GM12891 (cell line): Measurements from ENCODE around the gene FES.
"Not testable (repeated sequence)": the region's sequence is repeated elsewhere in the genome, so short reads cannot be mapped to it uniquely, and the experiment has no call there.

Source experiments
- DNase-seq: peaks from one replicate; pipeline ENCODE4 v3.0.0; 2011; ENCODE audit warnings: low spot score; ENCODE audit not compliant: insufficient read length
- FAIRE-seq: peaks from 2 replicates; lab custom pipeline; 2011; peaks lifted over from hg19 to GRCh38; lab: Jason Lieb, UNC
- PAX5 ChIP-seq: IDR thresholded peaks from 2 replicates; pipeline ENCODE4 v1.6.1; 2011; ENCODE audit warnings: low read length, moderate library complexity, mild to moderate bottlenecking; ENCODE audit not compliant: insufficient read depth, severe bottlenecking
- POLR2A ChIP-seq: IDR thresholded peaks from 2 replicates; pipeline ENCODE4 v1.6.1; 2011; ENCODE audit warnings: low read depth, low read length, control low read depth
- POLR2AphosphoS5 ChIP-seq: IDR thresholded peaks from 2 replicates; pipeline ENCODE4 v1.6.1; 2011; ENCODE audit warnings: low read depth, low read length, control low read depth
- POU2F2 ChIP-seq: IDR thresholded peaks from 2 replicates; pipeline ENCODE4 v1.6.1; 2011; ENCODE audit warnings: low read depth, mild to moderate bottlenecking, control low read depth, low read length, moderate library complexity
- SPI1 ChIP-seq: IDR thresholded peaks from 2 replicates; pipeline ENCODE4 v1.6.1; 2011; ENCODE audit warnings: low read depth, low read length, control low read depth
- TAF1 ChIP-seq: IDR thresholded peaks from 2 replicates; pipeline ENCODE4 v1.6.1; 2011; ENCODE audit warnings: low read depth, low read length, control low read depth

The FES gene

DNA sequence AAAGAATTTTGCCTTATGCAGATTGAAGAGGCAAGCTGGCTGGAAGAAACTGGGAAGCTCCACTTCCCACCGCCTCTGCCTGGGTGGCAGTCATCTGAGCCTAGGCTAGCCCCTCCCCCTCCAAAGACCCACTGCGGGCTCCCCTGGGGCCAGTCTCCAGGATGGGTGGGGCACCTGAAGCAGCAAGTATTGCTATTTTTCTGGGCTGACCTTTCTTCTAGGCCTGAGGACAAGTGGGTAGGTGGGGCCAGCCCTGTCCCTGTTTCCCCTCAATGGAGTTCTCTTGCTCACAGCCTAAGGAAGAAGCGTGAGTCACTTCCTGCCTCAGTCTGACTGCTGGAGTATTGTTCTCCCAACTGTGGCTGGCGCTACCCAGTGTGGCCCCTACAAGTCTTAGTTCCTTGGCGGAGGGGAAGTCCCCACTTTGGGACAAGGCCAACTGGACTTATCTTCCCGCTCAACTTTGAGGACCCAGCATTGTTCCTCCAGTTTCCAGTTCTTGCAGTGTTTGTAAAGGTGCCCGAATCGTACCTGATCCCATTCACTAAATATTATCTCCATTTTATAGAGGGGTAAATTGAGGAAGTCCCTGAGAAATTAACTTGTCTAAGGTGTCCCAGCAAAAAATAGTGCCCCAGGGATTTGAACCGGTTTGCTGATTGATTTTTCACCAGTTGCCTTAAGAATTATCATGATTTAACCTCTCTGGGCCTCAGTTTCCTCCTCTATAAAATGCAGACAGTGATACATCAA is 14.5 kb upstream of the FES start:
- DNase-seq (no peak), FAIRE-seq (peak; percentile 54)
- TF ChIP-seq SPI1 (peak; percentile 13; the same call in 1 of the 2 replicates), POLR2A (no peak), TAF1 (no peak)

DNA sequence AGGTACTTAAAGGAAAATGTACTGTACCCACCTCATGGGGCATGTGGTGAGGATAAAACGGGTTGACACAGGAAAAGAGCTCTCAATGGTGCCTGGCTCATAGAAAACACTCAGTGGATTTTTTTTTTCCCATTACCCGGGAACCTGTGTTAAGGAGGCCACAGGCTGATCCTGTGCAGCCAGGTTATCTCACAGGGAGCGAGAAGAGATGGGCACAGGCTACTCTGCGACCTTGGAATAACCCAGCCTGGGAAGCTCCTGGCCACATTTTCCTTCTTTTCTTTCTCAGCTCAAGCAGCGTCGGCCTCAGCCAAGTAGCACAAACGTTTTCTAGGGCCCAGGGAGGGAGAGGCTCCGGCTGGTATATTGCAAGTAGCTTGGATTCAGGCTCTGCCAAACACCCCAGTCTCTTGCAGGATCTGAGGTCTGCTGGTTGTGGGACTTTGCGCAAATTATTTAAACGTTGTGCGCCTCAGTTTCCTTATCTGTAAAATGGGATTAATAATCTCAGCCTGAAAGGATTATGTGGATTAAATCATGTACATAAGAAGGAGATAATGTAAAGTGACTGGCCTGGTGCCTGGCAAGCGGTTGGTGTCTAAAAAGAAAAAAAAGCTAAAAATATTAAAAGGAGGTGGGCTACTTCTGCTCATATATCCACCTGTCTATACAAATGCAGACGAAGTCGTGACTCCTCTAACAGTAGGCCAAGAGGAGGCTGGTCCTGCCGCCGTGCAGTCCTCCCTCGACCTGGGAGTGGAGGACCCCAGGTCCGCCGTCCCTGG is 13.8 kb upstream of the FES start:
- no peak for TF ChIP-seq SPI1
- no peak for TF ChIP-seq PAX5
- TF ChIP-seq POU2F2 = no peak
- TF ChIP-seq TAF1 = no peak
- TF ChIP-seq POLR2AphosphoS5 = no peak
- TF ChIP-seq POLR2A = no peak
- DNase-seq (no peak), FAIRE-seq (no peak)

GRCh38 chr15:90871139-90871715 is 13.1 kb upstream of the FES start:
- no peak for TF ChIP-seq PAX5
- no peak for TF ChIP-seq POU2F2
- TF ChIP-seq SPI1 = no peak
- TF ChIP-seq TAF1 = no peak
- TF ChIP-seq POLR2A = no peak
- no peak for TF ChIP-seq POLR2AphosphoS5
- FAIRE-seq (no peak), DNase-seq (no peak)

GRCh38 chr15:90871716-90872485 is 12.4 kb upstream of the FES start:
- TF ChIP-seq POLR2A (no peak), PAX5 (no peak), POU2F2 (no peak)
- FAIRE-seq = no peak
- DNase-seq = no peak

- TF ChIP-seq POU2F2 (no peak), TAF1 (0 out of 2 replicates have a peak, but pooled peaks have one; percentile 27), PAX5 (peak; percentile 17), POLR2AphosphoS5 (no peak), POLR2A (peak; percentile 78), SPI1 (0 out of 2 replicates have a peak, but pooled peaks have one; percentile 6)
- no peak for DNase-seq
- FAIRE-seq = peak; percentile 40
Measured at GRCh38 chr15:90872486-90873184, 11.7 kb upstream of the FES start.

- no peak for FAIRE-seq
- DNase-seq = no peak
- no peak for TF ChIP-seq TAF1
- no peak for TF ChIP-seq SPI1
- TF ChIP-seq POU2F2 = no peak
- TF ChIP-seq POLR2AphosphoS5 = no peak
- TF ChIP-seq POLR2A = no peak
- TF ChIP-seq PAX5 = no peak
Measured at GRCh38 chr15:90873488-90873997, 10.8 kb upstream of the FES start.

GRCh38 chr15:90873998-90874605 is 10.2 kb upstream of the FES start:
- no peak for DNase-seq
- no peak for FAIRE-seq

DNA sequence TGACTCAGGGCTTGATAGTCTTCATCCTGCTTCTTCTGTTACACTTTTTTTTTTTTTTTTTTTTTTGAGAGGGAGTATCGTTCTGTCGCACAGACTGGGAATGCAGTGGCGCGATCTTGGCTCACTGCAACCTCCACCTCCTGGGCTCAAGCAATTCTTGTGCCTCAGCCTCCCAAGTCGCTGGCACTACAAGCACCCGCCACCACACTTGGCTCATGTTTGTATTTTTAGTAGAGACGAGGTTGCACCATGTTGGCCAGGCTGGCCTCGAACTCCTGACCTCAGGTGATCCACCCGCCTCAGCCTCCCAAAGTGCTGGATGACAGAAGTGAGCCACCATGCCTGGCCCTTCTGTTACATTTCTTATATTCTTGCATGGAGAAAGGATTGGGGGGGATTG is 9.3 kb upstream of the FES start:
- not testable (repeated sequence) for FAIRE-seq, DNase-seq

More at GRCh38 chr15:90873998-90874605, 10.2 kb upstream of the FES start:
- TF ChIP-seq POU2F2 (no peak), POLR2AphosphoS5 (no peak), TAF1 (no peak), POLR2A (no peak), SPI1 (no peak), PAX5 (no peak)
